ENCODE measurements around the gene SLC2A13. TPM values are rescaled to one million over a fixed set of nuclear protein-coding genes. Genes with fewer than 3 reads are reported as not detected.

Gene SLC2A13
- polyA plus RNA-seq, 1 donor (not counting 4 experiments of a cell fraction or from before 2014, with no cell fraction given): 1.1 TPM

DNA sequence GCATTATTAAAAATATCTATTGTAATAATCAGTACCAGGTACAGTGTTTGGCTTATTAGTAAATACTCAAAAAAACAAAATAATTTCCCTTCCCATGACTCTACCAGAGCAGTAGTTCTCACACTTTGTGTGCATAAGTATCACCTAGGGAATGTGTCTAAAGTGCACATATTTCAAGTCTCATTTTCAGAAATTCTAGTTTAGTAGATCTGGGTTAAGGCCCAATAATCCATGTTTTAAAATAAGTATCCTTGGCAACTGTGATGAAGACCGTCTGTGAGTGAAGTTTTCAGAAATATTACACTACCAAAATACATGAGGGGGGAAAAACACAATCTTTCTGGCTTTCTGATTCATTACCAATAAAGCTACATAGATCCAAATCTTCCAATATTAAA, 237.6 kb downstream of the SLC2A13 start:
- H3K79me2 ChIP-seq (ENCODE audit: control insufficient read depth, insufficient read depth, low read length): no peaks in the 10 kb centered on the region
- dilution Hi-C loops (cut with MboI; ENCODE audit: extremely low pct_ligation_motif_present, low sequenced_read_pairs): no loop called here
- H3K27ac ChIP-seq (ENCODE audit: control insufficient read depth, insufficient read depth, low read length): no peak overlapping the region
- H3K9me1 ChIP-seq (ENCODE audit: control insufficient read depth, extremely low read depth, insufficient read depth, low read length): no peaks in the 10 kb centered on the region
- H3K4me2 ChIP-seq (ENCODE audit: control insufficient read depth, extremely low read depth, insufficient read depth, low read depth, low read length): no peak overlapping the region
- H3K36me3 ChIP-seq (ENCODE audit: control insufficient read depth in 2 of 2, extremely low read depth in 1 of 2, insufficient read depth in 2 of 2, low read length in 2 of 2): no peaks in the 10 kb centered on the region
- no peaks in the 10 kb centered on the region for H3K9me3 ChIP-seq (ENCODE audit: control insufficient read depth, low read depth, low read length)
- H4K20me1 ChIP-seq (ENCODE audit: control insufficient read depth, extremely low read depth, insufficient read depth, low read length): no peaks in the 10 kb centered on the region
- no peak overlapping the region for H3K9ac ChIP-seq (ENCODE audit: control insufficient read depth, extremely low read depth, insufficient read depth, low read length)
- DNase-seq (ENCODE audit: low read depth, low spot score) (no peak), FAIRE-seq (no peak)
- H3K27me3 ChIP-seq (ENCODE audit: control insufficient read depth, extremely low read depth, insufficient read depth, low read length): no peaks in the 10 kb centered on the region
- TF ChIP-seq CTCF (optimal IDR thresholded peaks at IDR 0.05 in 1 of 3, IDR thresholded peaks at IDR 0.05 in 1 of 3, conservative IDR thresholded peaks at IDR 0.05 in 1 of 3; ENCODE audit: extremely low read depth in 1 of 3, insufficient read depth in 2 of 3, low read length in 3 of 3) (no peak), EZH2 (IDR thresholded peaks at IDR 0.05; ENCODE audit: low read length) (no peak)
- H2AFZ ChIP-seq (ENCODE audit: control insufficient read depth, low read length): no peak overlapping the region
- no peaks in the 10 kb centered on the region for H3K4me1 ChIP-seq (ENCODE audit: control insufficient read depth, extremely low read depth, insufficient read depth, low read length)
- no peak overlapping the region for H3K4me3 ChIP-seq (ENCODE audit: control insufficient read depth in 2 of 3, extremely low read depth in 1 of 3, insufficient read depth in 2 of 3, low read depth in 1 of 3, low read length in 3 of 3)

DNA sequence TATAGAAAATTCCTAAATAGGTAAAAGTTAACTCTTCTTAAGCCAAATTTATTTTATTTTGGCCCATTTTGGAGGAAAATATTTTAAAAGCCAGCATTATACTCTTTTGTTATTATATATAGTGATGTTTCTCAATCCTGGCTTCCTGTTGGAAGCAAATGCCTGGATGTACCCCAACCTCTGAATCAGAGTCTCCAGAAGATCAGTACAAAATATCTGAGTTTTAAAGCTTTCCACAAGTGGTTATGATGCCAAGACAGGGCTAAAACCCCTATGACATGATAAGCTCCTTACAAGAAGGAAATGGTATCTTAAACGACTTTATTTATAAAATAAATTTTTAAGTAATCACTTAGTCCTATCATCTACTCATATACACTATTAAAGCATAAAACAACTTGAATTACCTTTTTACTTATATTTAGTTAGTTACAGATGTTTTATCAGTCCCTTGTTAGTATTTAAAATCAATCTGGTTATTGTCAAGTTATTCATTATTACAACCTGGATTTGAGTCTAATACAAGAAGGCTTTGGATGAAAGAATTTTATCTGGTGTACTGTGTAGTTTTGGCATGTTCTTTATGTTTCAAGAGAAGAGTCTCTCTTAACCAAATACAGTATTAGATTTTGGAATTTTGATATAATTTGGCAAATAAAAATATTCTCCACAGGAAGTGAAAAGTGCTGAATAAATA, 238.1 kb downstream of the SLC2A13 start:
- dilution Hi-C loops (cut with MboI; ENCODE audit: extremely low pct_ligation_motif_present, low sequenced_read_pairs): no loop called here
- Histone ChIP-seq H3K9me1 (ENCODE audit: control insufficient read depth, extremely low read depth, insufficient read depth, low read length) (no peaks in the 10 kb centered on the region), H3K79me2 (ENCODE audit: control insufficient read depth, insufficient read depth, low read length) (no peaks in the 10 kb centered on the region), H3K4me1 (ENCODE audit: control insufficient read depth, extremely low read depth, insufficient read depth, low read length) (no peaks in the 10 kb centered on the region), H3K4me2 (ENCODE audit: control insufficient read depth, extremely low read depth, insufficient read depth, low read depth, low read length) (no peak overlapping the region), H3K27me3 (ENCODE audit: control insufficient read depth, extremely low read depth, insufficient read depth, low read length) (no peaks in the 10 kb centered on the region), H3K9me3 (ENCODE audit: control insufficient read depth, low read depth, low read length) (no peaks in the 10 kb centered on the region), H3K27ac (ENCODE audit: control insufficient read depth, insufficient read depth, low read length) (no peak overlapping the region), H3K4me3 (ENCODE audit: control insufficient read depth in 2 of 3, extremely low read depth in 1 of 3, insufficient read depth in 2 of 3, low read depth in 1 of 3, low read length in 3 of 3) (no peak overlapping the region), H4K20me1 (ENCODE audit: control insufficient read depth, extremely low read depth, insufficient read depth, low read length) (no peaks in the 10 kb centered on the region), H2AFZ (ENCODE audit: control insufficient read depth, low read length) (no peak overlapping the region), H3K9ac (ENCODE audit: control insufficient read depth, extremely low read depth, insufficient read depth, low read length) (no peak overlapping the region), H3K36me3 (ENCODE audit: control insufficient read depth in 2 of 2, extremely low read depth in 1 of 2, insufficient read depth in 2 of 2, low read length in 2 of 2) (no peaks in the 10 kb centered on the region)
- DNase-seq (ENCODE audit: low read depth, low spot score): no peak
- no peak for FAIRE-seq
- no peak for TF ChIP-seq EZH2 (IDR thresholded peaks at IDR 0.05; ENCODE audit: low read length)
- no peak for TF ChIP-seq CTCF (optimal IDR thresholded peaks at IDR 0.05 in 1 of 3, IDR thresholded peaks at IDR 0.05 in 1 of 3, conservative IDR thresholded peaks at IDR 0.05 in 1 of 3; ENCODE audit: extremely low read depth in 1 of 3, insufficient read depth in 2 of 3, low read length in 3 of 3)

Data from keratinocyte (primary cell).